Mammary epithelial cell (primary cell): ENCODE measurements around the gene SEPTIN5.
A peak's percentile ranks its signal among the peaks of the same experiment; 100 is the strongest.

Experiments used
- EZH2 ChIP-seq: IDR thresholded peaks from 2 replicates; pipeline ENCODE4 v1.6.1; 2012; ENCODE audit warnings: low read length, inconsistent platforms, borderline replicate concordance
- TF ChIP-seq, protein P1 (sequence below), 2 donors: IDR thresholded peaks in 1 of 2; conservative IDR thresholded peaks in 1 of 2; 2 replicates each; pipeline ENCODE4 v1.5.1; 2011 to 2012; ENCODE audit warnings: inconsistent platforms in 2 of 2, low read length in 2 of 2, mild to moderate bottlenecking in 2 of 2, control low read depth in 1 of 2, low read depth in 1 of 2; ENCODE audit not compliant: insufficient read depth in 1 of 2; ENCODE audit errors: extremely low read depth in 1 of 2

- TF ChIP-seq, protein P1, sequence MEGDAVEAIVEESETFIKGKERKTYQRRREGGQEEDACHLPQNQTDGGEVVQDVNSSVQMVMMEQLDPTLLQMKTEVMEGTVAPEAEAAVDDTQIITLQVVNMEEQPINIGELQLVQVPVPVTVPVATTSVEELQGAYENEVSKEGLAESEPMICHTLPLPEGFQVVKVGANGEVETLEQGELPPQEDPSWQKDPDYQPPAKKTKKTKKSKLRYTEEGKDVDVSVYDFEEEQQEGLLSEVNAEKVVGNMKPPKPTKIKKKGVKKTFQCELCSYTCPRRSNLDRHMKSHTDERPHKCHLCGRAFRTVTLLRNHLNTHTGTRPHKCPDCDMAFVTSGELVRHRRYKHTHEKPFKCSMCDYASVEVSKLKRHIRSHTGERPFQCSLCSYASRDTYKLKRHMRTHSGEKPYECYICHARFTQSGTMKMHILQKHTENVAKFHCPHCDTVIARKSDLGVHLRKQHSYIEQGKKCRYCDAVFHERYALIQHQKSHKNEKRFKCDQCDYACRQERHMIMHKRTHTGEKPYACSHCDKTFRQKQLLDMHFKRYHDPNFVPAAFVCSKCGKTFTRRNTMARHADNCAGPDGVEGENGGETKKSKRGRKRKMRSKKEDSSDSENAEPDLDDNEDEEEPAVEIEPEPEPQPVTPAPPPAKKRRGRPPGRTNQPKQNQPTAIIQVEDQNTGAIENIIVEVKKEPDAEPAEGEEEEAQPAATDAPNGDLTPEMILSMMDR (conservative IDR thresholded peaks at IDR 0.05 in 1 of 2, IDR thresholded peaks at IDR 0.05 in 1 of 2; ENCODE audit: extremely low read depth in 1 of 2, insufficient read depth in 1 of 2, low read depth in 1 of 2, low read length in 2 of 2) = peak; percentile 66 to 96
- TF ChIP-seq EZH2 = no peak
These were observed 34.7 kb upstream of the SEPTIN5 start for GRCh38 chr22:19679522-19680101.
